HG03103 (cell line): Measurements from ENCODE around the gene GMPS.
"Not testable (repeated sequence)": the region's sequence is repeated elsewhere in the genome, so short reads cannot be mapped to it uniquely, and the experiment has no call there.

Experiments used
- ATAC-seq: cut with Tn5 transposase; IDR thresholded peaks from one replicate; pipeline ENCODE4 v1.9.1; 2021; ENCODE audit warnings: low read depth; ENCODE audit not compliant: unreplicated experiment

The GMPS gene

GRCh38 chr3:155871746-155872158 lies 1.3 kb downstream of the GMPS start:
- ATAC-seq: no peak

- no peak for ATAC-seq
Measured at GRCh38 chr3:155872904-155873646, 2.6 kb downstream of the GMPS start.

GRCh38 chr3:155876037-155876436 lies 5.6 kb downstream of the GMPS start:
- ATAC-seq: no peak

GRCh38 chr3:155876503-155876902 lies 6.1 kb downstream of the GMPS start:
- no peak for ATAC-seq

GRCh38 chr3:155880286-155880685 lies 9.8 kb downstream of the GMPS start:
- no peak for ATAC-seq

- ATAC-seq: no peak
Measured at GRCh38 chr3:155884292-155884691, 13.8 kb downstream of the GMPS start.

GRCh38 chr3:155885292-155885691 lies 14.8 kb downstream of the GMPS start:
- ATAC-seq: no peak

- not testable (repeated sequence) for ATAC-seq
Measured at GRCh38 chr3:155886348-155886747, 15.9 kb downstream of the GMPS start.

- no peak for ATAC-seq
Measured at GRCh38 chr3:155886915-155887314, 16.5 kb downstream of the GMPS start.

- ATAC-seq: no peak
Measured at GRCh38 chr3:155889212-155889611, 18.8 kb downstream of the GMPS start.

- no peak for ATAC-seq
Measured at GRCh38 chr3:155889952-155890351, 19.5 kb downstream of the GMPS start.

GRCh38 chr3:155890671-155891190 lies 20.3 kb downstream of the GMPS start:
- no peak for ATAC-seq

- no peak for ATAC-seq
Measured at GRCh38 chr3:155891321-155891720, 20.9 kb downstream of the GMPS start.

GRCh38 chr3:155895379-155895900 lies 25.0 kb downstream of the GMPS start:
- no peak for ATAC-seq

GRCh38 chr3:155906900-155907299 lies 36.5 kb downstream of the GMPS start:
- ATAC-seq: no peak

GRCh38 chr3:155908086-155908485 lies 37.6 kb downstream of the GMPS start:
- ATAC-seq: no peak

GRCh38 chr3:155908605-155909004 lies 38.2 kb downstream of the GMPS start:
- ATAC-seq: no peak

- no peak for ATAC-seq
Measured at GRCh38 chr3:155912090-155912489, 41.6 kb downstream of the GMPS start.

- no peak for ATAC-seq
Measured at GRCh38 chr3:155912579-155913190, 42.2 kb downstream of the GMPS start.

GRCh38 chr3:155917781-155918180 lies 47.3 kb downstream of the GMPS start:
- no peak for ATAC-seq

- ATAC-seq: no peak
Measured at GRCh38 chr3:155919728-155920127, 49.3 kb downstream of the GMPS start.

GRCh38 chr3:155921486-155921885 lies 51.0 kb downstream of the GMPS start:
- ATAC-seq: no peak
